GM06990 (cell line): ENCODE data around the gene GPR153.

Source experiments
- DNase-seq: peaks from one replicate; pipeline ENCODE4 v3.0.0-alpha.2; 2011; ENCODE audit not compliant: insufficient read length; ENCODE audit errors: extremely low read depth
- H3K27me3 ChIP-seq: replicated peaks from 2 replicates; pipeline ENCODE4 v1.6.0; 2011; ENCODE audit warnings: low read length; ENCODE audit not compliant: control insufficient read depth, insufficient read depth
- H3K36me3 ChIP-seq: 2 replicates; pipeline ENCODE4 v1.5.1; 2011; ENCODE audit warnings: low read length; ENCODE audit not compliant: control insufficient read depth, insufficient read depth
- H3K4me3 ChIP-seq: replicated peaks from 2 replicates; pipeline ENCODE4 v1.5.1; 2011; ENCODE audit warnings: low read depth, mild to moderate bottlenecking, control low read depth, low read length
- CTCF ChIP-seq: IDR thresholded peaks from 2 replicates; pipeline ENCODE4 v1.5.1; 2011; ENCODE audit warnings: low read length, control low read depth, mild to moderate bottlenecking, inconsistent platforms; ENCODE audit not compliant: insufficient read depth, poor library complexity, severe bottlenecking

The GPR153 gene

DNA sequence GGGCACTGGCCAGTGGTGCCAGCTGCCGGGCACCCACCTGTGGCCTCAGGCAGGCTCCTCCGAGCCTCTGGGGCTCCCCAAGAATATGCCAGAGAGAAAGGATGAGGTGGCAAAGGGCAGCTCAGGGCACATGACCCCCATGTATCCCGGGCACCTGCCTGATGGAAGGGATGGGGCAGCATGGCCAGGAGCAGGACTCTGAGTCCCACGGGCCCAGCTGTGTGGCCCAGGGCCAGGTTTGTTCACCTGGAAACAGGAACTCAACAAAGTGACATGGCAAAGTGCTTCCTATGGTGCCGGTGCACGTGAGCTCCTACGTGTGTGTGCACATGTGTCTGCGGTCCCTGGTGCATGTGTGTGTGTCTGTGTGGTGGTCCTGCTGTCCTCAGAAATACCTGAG lies 9.5 kb upstream of the GPR153 start:
- no peaks in the 10 kb centered on the region; the same call in none of the 2 replicates for H3K36me3 ChIP-seq
- H3K4me3 ChIP-seq, result no peak overlapping the region
- no peak for DNase-seq
- no peak for TF ChIP-seq CTCF
- no peaks in the 10 kb centered on the region for H3K27me3 ChIP-seq

GRCh38 chr1:6269720-6270400 lies 9.0 kb upstream of the GPR153 start:
- TF ChIP-seq CTCF, result no peak
- DNase-seq, result no peak
- H3K36me3 ChIP-seq, result no peaks in the 10 kb centered on the region; the same call in none of the 2 replicates

DNA sequence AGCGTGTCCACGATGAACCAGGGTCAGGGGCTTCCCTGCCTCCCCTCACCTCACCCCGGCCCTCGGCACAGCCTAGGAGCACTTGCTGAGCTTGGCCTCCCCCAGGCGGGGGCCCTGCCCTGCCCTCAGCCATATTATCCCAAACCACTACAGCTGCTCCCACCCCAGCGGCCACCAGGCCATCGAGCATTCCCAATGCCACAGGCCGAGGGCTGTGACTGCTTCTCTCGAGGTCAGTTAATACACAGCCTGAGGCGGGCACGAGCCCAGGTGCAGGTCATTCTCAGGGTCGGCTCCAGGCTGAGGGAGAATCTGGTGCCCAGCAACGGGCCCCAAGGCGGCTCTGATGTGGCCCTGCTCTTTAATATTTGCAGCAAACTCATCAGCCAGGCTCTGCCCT lies 8.4 kb upstream of the GPR153 start:
- no peak for DNase-seq
- Histone ChIP-seq H3K4me3 (no peak overlapping the region), H3K36me3 (no peaks in the 10 kb centered on the region; the same call in 1 of the 2 replicates), H3K27me3 (no peaks in the 10 kb centered on the region)
- no peak for TF ChIP-seq CTCF

More at GRCh38 chr1:6269720-6270400, 9.0 kb upstream of the GPR153 start:
- no peaks in the 10 kb centered on the region for H3K27me3 ChIP-seq
- no peak overlapping the region for H3K4me3 ChIP-seq

- H3K4me3 ChIP-seq, result no peak overlapping the region
- no peaks in the 10 kb centered on the region; the same call in 1 of the 2 replicates for H3K36me3 ChIP-seq
- DNase-seq, result no peak
- TF ChIP-seq CTCF, result no peak
- no peaks in the 10 kb centered on the region for H3K27me3 ChIP-seq
Measured at GRCh38 chr1:6268415-6268814, 7.5 kb upstream of the GPR153 start.

DNA sequence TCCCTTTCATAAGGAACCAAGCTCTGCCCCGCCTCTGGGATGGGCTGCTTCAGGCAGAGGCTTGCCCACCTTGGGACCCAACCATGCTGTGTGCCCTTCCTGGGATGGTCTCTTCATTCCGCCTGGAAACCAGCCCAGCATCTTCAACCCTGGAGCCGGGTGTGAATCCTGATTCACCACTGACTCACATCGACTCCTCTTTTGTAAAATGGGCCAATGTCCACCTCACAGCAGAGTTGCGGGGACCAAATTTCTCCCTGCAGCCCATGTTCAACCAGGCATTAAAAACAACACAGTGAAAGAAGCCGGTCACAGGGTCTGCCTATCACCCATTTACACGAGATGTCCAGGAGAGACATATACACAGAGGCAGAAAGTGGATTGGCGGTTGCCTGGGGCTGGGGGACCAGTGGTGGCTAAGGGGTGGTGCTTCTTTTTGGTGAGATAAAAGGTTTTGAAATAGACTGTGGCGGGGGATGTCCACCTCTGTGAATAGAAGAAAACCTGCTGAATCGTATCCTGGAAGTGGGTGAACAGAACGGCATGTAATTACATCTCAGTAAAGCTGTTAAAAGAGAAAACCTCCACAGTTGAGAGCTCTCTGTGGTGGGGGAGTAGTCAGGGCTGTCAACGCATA lies 6.9 kb upstream of the GPR153 start:
- TF ChIP-seq CTCF, result no peak
- H3K27me3 ChIP-seq, result no peaks in the 10 kb centered on the region
- no peak for DNase-seq
- H3K36me3 ChIP-seq, result no peaks in the 10 kb centered on the region; the same call in 1 of the 2 replicates
- no peak overlapping the region for H3K4me3 ChIP-seq
